ENCODE data around the gene ALG14. TPM values are rescaled to one million over a fixed set of nuclear protein-coding genes. Genes with fewer than 3 reads are reported as not detected.
"Not testable (repeated sequence)": the region's sequence is repeated elsewhere in the genome, so short reads cannot be mapped to it uniquely, and the experiment has no call there.

The ALG14 gene
- total and polyA plus RNA-seq, 12 donors = 1.1 to 4.6 (median 3.3) TPM

DNA sequence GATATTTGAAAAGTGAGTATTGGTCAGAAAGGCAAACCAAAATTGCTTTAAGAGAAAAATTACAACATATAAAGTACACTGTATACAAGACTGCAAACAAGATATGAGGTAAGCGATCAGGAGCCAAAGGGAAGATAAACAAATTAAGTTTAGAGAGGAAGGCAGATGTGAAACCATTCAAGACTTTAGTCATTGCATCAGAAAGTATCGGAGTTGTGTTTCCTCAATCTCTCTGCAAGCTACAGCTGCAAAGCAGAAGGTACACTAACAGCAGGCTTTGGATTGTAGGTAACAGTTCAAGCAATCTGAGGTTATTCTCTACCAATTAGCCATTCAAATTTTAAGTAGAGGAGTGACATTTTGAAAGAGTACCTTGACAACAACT, 23.1 kb upstream of the ALG14 start:
- H3K27ac ChIP-seq = no peak overlapping the region
- no peaks in the 10 kb centered on the region for H3K36me3 ChIP-seq
- 65% methylated on average over 2 of the region's 2 CpGs for WGBS, 2 donors
- no peak overlapping the region for H3K4me3 ChIP-seq
- peaks cover 0 to under 1% (median 0%) of the 10 kb centered on the region in 11 donors for H3K9me3 ChIP-seq
- DNase-seq = no peak
- TF ChIP-seq, protein P1, sequence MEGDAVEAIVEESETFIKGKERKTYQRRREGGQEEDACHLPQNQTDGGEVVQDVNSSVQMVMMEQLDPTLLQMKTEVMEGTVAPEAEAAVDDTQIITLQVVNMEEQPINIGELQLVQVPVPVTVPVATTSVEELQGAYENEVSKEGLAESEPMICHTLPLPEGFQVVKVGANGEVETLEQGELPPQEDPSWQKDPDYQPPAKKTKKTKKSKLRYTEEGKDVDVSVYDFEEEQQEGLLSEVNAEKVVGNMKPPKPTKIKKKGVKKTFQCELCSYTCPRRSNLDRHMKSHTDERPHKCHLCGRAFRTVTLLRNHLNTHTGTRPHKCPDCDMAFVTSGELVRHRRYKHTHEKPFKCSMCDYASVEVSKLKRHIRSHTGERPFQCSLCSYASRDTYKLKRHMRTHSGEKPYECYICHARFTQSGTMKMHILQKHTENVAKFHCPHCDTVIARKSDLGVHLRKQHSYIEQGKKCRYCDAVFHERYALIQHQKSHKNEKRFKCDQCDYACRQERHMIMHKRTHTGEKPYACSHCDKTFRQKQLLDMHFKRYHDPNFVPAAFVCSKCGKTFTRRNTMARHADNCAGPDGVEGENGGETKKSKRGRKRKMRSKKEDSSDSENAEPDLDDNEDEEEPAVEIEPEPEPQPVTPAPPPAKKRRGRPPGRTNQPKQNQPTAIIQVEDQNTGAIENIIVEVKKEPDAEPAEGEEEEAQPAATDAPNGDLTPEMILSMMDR (IDR thresholded peaks at IDR 0.05) = no peak
- H3K4me1 ChIP-seq = peaks cover 0 to 17% (median 0%) of the 10 kb centered on the region in 9 donors
- no peaks in the 10 kb centered on the region for H3K27me3 ChIP-seq
- ATAC-seq = no peak
- intact Hi-C loops (cut with DNase I) = no loop called here

DNA sequence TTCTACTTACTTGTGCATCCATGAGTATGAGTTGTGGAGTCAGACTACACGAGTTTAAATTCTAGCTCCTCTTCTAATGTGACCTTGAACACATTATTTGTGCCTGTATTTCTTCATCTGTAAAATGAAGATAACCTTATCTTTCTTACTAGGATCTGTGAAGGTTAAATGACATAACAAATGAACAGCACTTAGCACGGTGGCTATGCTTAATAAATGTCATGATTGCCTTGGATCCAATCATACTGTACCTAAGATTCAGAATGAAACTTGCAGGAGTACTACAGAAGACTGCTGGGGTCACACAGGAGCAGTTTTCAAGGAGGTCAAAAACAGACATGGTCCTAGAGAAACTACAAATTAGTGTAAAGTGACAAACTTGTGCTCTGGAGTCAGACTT, 22.2 kb upstream of the ALG14 start:
- ATAC-seq (no peak), DNase-seq (no peak)
- TF ChIP-seq, protein P1 (IDR thresholded peaks at IDR 0.05) = no peak
- WGBS, 2 donors = 20 to 29% methylated on average over 2 of the region's 2 CpGs
- no peak overlapping the region for H3K4me3 ChIP-seq
- intact Hi-C loops (cut with DNase I) = no loop called here
- peaks cover 0 to 10% (median 0%) of the 10 kb centered on the region in 11 donors for H3K9me3 ChIP-seq
- H3K36me3 ChIP-seq = no peaks in the 10 kb centered on the region
- H3K27ac ChIP-seq = no peak overlapping the region
- H3K4me1 ChIP-seq = peaks cover 0 to 17% (median 0%) of the 10 kb centered on the region in 9 donors
- H3K27me3 ChIP-seq = no peaks in the 10 kb centered on the region

DNA sequence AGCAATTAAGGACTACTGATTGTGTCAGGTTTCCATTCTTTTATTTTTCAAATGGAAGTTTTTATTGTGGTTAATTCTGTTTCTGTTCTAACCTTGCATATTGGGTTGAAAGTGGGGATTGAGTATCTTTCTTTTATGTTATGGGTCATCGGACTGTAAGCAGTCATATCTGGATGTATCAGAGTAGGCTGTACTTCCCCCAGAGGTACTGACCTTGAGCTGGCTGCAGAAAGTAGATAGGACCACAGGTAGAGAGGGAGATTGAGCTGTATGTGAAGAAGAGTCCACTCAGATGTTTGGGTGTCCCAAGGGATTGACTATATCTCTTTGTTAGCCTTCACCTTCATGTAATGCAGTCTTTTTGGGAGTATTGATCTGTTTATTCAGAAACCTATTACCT, 20.5 kb upstream of the ALG14 start:
- no peak overlapping the region for H3K27ac ChIP-seq
- peaks cover 0 to 15% (median 0%) of the 10 kb centered on the region in 11 donors for H3K9me3 ChIP-seq
- no peak overlapping the region for H3K4me3 ChIP-seq
- 33 to 96% methylated on average over 1 of the region's 1 CpG for WGBS, 2 donors
- intact Hi-C loops (cut with DNase I) = no loop called here
- DNase-seq (no peak), ATAC-seq (no peak)
- H3K27me3 ChIP-seq = no peaks in the 10 kb centered on the region
- no peaks in the 10 kb centered on the region for H3K36me3 ChIP-seq
- TF ChIP-seq, protein P1 (IDR thresholded peaks at IDR 0.05) = no peak
- peaks cover 0 to 17% (median 0%) of the 10 kb centered on the region in 9 donors for H3K4me1 ChIP-seq

DNA sequence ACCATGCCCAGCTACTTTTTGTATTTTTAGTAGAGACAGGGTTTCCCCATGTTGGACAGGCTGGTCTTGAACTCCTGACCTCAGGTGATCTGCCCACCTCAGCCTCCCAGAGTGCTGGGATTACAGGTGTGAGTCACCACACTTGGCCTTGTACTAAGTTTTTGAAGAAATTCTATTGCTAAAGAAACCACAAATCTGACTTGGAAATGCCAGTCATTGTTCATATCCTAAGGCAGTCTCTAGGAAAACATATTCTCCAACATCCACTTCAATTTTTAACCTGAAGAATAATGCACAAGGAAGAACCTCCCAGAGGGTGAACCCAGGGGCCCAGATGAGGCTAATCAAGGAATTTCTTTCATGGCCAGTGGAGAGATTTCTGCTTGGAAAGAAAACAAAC, 20.1 kb upstream of the ALG14 start:
- ATAC-seq; H3K27ac ChIP-seq; intact Hi-C loops (cut with DNase I): not testable (repeated sequence)

DNA sequence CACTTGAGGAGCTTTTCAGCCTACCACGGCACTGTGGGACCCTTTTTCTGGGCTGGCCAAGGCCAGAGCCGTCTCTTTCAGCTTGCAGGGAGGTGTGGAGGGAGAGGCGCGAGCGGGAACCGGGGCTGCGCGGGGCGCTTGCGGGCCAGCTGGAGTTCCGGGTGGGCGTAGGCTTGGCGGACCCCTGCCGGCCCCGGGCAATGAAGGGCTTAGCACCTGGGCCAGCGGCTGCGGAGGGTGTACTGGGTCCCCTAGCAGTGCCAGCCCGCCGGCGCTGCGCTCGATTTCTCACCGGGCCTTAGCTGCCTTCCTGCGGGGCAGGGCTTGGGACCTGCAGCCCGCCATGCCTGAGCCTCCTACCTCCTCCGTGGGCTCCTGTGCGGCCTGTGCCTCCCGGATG, 18.5 kb upstream of the ALG14 start:
- H3K27me3 ChIP-seq; DNase-seq; H3K4me3 ChIP-seq; intact Hi-C loops (cut with DNase I); H3K27ac ChIP-seq; ATAC-seq; H3K36me3 ChIP-seq: not testable (repeated sequence)
- Histone ChIP-seq H3K9me3 (peaks cover 0 to 15% (median 0%) of the 10 kb centered on the region in 11 donors), H3K4me1 (peaks cover 0 to 24% (median 15%) of the 10 kb centered on the region in 9 donors)
- WGBS, 2 donors = 79% methylated on average over 27 to 28 of the region's 28 CpGs

More for the DNA sequence above, 20.1 kb upstream of the ALG14 start:
- Histone ChIP-seq H3K4me1 (peaks cover 0 to 17% (median 2%) of the 10 kb centered on the region in 9 donors), H3K9me3 (peaks cover 0 to 15% (median 0%) of the 10 kb centered on the region in 11 donors)
- not testable (repeated sequence) for DNase-seq, H3K36me3 ChIP-seq, H3K4me3 ChIP-seq, H3K27me3 ChIP-seq

Data from heart right ventricle (tissue), 16 donors.